Measurements from ENCODE around the gene KCNK10.

KCNK10 gene

GRCh38 chr14:88289996-88290395 is 33.1 kb downstream of the KCNK10 start:
- H3K36me3 ChIP-seq (ENCODE audit: control insufficient read depth, low read length), result no peaks in the 10 kb centered on the region
- H3K27me3 ChIP-seq (ENCODE audit: control insufficient read depth, low read length), result no peaks in the 10 kb centered on the region
- no peaks in the 10 kb centered on the region for H3K4me1 ChIP-seq (ENCODE audit: control insufficient read depth, low read length)
- H3K9me3 ChIP-seq (ENCODE audit: control insufficient read depth, insufficient read depth, low read length), result no peaks in the 10 kb centered on the region
- H3K4me2 ChIP-seq (ENCODE audit: low read length), result no peak overlapping the region
- H3K79me2 ChIP-seq (ENCODE audit: control insufficient read depth, low read length), result no peaks in the 10 kb centered on the region
- no peak overlapping the region for H3K27ac ChIP-seq (ENCODE audit: low read depth, low read length)
- no peaks in the 10 kb centered on the region for H3K9me2 ChIP-seq (replicated peaks; ENCODE audit: control insufficient read depth, low read length)
- no peaks in the 10 kb centered on the region for H3F3A ChIP-seq (ENCODE audit: control insufficient read depth, insufficient read depth)
- no peak for TF ChIP-seq CTCF (IDR thresholded peaks at IDR 0.05; ENCODE audit: low read depth, low read length, poor library complexity, severe bottlenecking)
- no peak for TF ChIP-seq EZH2phosphoT487 (IDR thresholded peaks at IDR 0.05; ENCODE audit: borderline replicate concordance, low read length)
- no peak overlapping the region for H3K4me3 ChIP-seq (ENCODE audit: low read length)
- H4K20me1 ChIP-seq (ENCODE audit: control insufficient read depth, insufficient read depth, low read depth, low read length), result no peaks in the 10 kb centered on the region

GRCh38 chr14:88289234-88289633 is 33.8 kb downstream of the KCNK10 start:
- no peaks in the 10 kb centered on the region for H3K79me2 ChIP-seq (ENCODE audit: control insufficient read depth, low read length)
- no peak overlapping the region for H3K27ac ChIP-seq (ENCODE audit: low read depth, low read length)
- H3F3A ChIP-seq (ENCODE audit: control insufficient read depth, insufficient read depth), result no peaks in the 10 kb centered on the region
- no peaks in the 10 kb centered on the region for H4K20me1 ChIP-seq (ENCODE audit: control insufficient read depth, insufficient read depth, low read depth, low read length)
- H3K4me3 ChIP-seq (ENCODE audit: low read length), result no peak overlapping the region
- H3K9me2 ChIP-seq (replicated peaks; ENCODE audit: control insufficient read depth, low read length), result no peaks in the 10 kb centered on the region
- no peaks in the 10 kb centered on the region for H3K27me3 ChIP-seq (ENCODE audit: control insufficient read depth, low read length)
- H3K36me3 ChIP-seq (ENCODE audit: control insufficient read depth, low read length), result no peaks in the 10 kb centered on the region
- H3K9me3 ChIP-seq (ENCODE audit: control insufficient read depth, insufficient read depth, low read length), result no peaks in the 10 kb centered on the region
- TF ChIP-seq CTCF (IDR thresholded peaks at IDR 0.05; ENCODE audit: low read depth, low read length, poor library complexity, severe bottlenecking) (no peak), EZH2phosphoT487 (IDR thresholded peaks at IDR 0.05; ENCODE audit: borderline replicate concordance, low read length) (no peak)
- no peaks in the 10 kb centered on the region for H3K4me1 ChIP-seq (ENCODE audit: control insufficient read depth, low read length)
- no peak overlapping the region for H3K4me2 ChIP-seq (ENCODE audit: low read length)

GRCh38 chr14:88286309-88286708 is 36.8 kb downstream of the KCNK10 start:
- no peak for TF ChIP-seq EZH2phosphoT487 (IDR thresholded peaks at IDR 0.05; ENCODE audit: borderline replicate concordance, low read length)
- TF ChIP-seq CTCF (IDR thresholded peaks at IDR 0.05; ENCODE audit: low read depth, low read length, poor library complexity, severe bottlenecking), result no peak
- no peak overlapping the region for H3K4me2 ChIP-seq (ENCODE audit: low read length)
- H3K9me2 ChIP-seq (replicated peaks; ENCODE audit: control insufficient read depth, low read length), result no peaks in the 10 kb centered on the region
- H3K36me3 ChIP-seq (ENCODE audit: control insufficient read depth, low read length), result no peaks in the 10 kb centered on the region
- no peaks in the 10 kb centered on the region for H3K4me1 ChIP-seq (ENCODE audit: control insufficient read depth, low read length)
- H3K79me2 ChIP-seq (ENCODE audit: control insufficient read depth, low read length), result no peaks in the 10 kb centered on the region
- H4K20me1 ChIP-seq (ENCODE audit: control insufficient read depth, insufficient read depth, low read depth, low read length), result no peaks in the 10 kb centered on the region
- no peak overlapping the region for H3K27ac ChIP-seq (ENCODE audit: low read depth, low read length)
- no peaks in the 10 kb centered on the region; the same call in 1 of the 2 replicates for H3K27me3 ChIP-seq (ENCODE audit: control insufficient read depth, low read length)
- H3K4me3 ChIP-seq (ENCODE audit: low read length), result no peak overlapping the region
- H3F3A ChIP-seq (ENCODE audit: control insufficient read depth, insufficient read depth), result no peaks in the 10 kb centered on the region
- H3K9me3 ChIP-seq (ENCODE audit: control insufficient read depth, insufficient read depth, low read length), result no peaks in the 10 kb centered on the region

- H4K20me1 ChIP-seq (ENCODE audit: control insufficient read depth, insufficient read depth, low read depth, low read length), result no peaks in the 10 kb centered on the region
- no peak overlapping the region for H3K4me3 ChIP-seq (ENCODE audit: low read length)
- H3F3A ChIP-seq (ENCODE audit: control insufficient read depth, insufficient read depth), result no peaks in the 10 kb centered on the region
- H3K4me1 ChIP-seq (ENCODE audit: control insufficient read depth, low read length), result no peaks in the 10 kb centered on the region
- H3K27me3 ChIP-seq (ENCODE audit: control insufficient read depth, low read length), result no peaks in the 10 kb centered on the region; the same call in 1 of the 2 replicates
- TF ChIP-seq CTCF (IDR thresholded peaks at IDR 0.05; ENCODE audit: low read depth, low read length, poor library complexity, severe bottlenecking) (no peak), EZH2phosphoT487 (IDR thresholded peaks at IDR 0.05; ENCODE audit: borderline replicate concordance, low read length) (no peak)
- H3K79me2 ChIP-seq (ENCODE audit: control insufficient read depth, low read length), result no peaks in the 10 kb centered on the region
- H3K36me3 ChIP-seq (ENCODE audit: control insufficient read depth, low read length), result no peaks in the 10 kb centered on the region
- no peak overlapping the region for H3K4me2 ChIP-seq (ENCODE audit: low read length)
- H3K9me3 ChIP-seq (ENCODE audit: control insufficient read depth, insufficient read depth, low read length), result no peaks in the 10 kb centered on the region
- no peak overlapping the region for H3K27ac ChIP-seq (ENCODE audit: low read depth, low read length)
- H3K9me2 ChIP-seq (replicated peaks; ENCODE audit: control insufficient read depth, low read length), result no peaks in the 10 kb centered on the region
These were observed 41.6 kb downstream of the KCNK10 start for GRCh38 chr14:88281447-88281846.
